GM21717 (cell line): ENCODE data around the gene PTGER3.

ENCODE experiments used
- ATAC-seq: cut with Tn5 transposase; IDR thresholded peaks from one replicate; pipeline ENCODE4 v1.9.1; 2021; ENCODE audit warnings: mild to moderate bottlenecking, moderate library complexity; ENCODE audit not compliant: unreplicated experiment

The PTGER3 gene

GRCh38 chr1:71047635-71048607 lies at the start of gene PTGER3:
TSS of gene PTGER3 (minus strand) at chr1:71047816. CDS start at chr1:71047577, 239 bp downstream.
- no peak for ATAC-seq

GRCh38 chr1:71094913-71095312 lies 47.3 kb upstream of the PTGER3 start:
- ATAC-seq = no peak

GRCh38 chr1:71093938-71094337 lies 46.3 kb upstream of the PTGER3 start:
- no peak for ATAC-seq

GRCh38 chr1:71089536-71090270 lies 42.1 kb upstream of the PTGER3 start:
- no peak for ATAC-seq

GRCh38 chr1:71088645-71089287 lies 41.1 kb upstream of the PTGER3 start:
- ATAC-seq = no peak

- ATAC-seq = no peak
These were observed 40.1 kb upstream of the PTGER3 start for GRCh38 chr1:71087713-71088112.

- ATAC-seq = no peak
These were observed 39.4 kb upstream of the PTGER3 start for GRCh38 chr1:71087060-71087459.

GRCh38 chr1:71086331-71086730 lies 38.7 kb upstream of the PTGER3 start:
- no peak for ATAC-seq

GRCh38 chr1:71083271-71083670 lies 35.7 kb upstream of the PTGER3 start:
- ATAC-seq = no peak

- no peak for ATAC-seq
These were observed 34.1 kb upstream of the PTGER3 start for GRCh38 chr1:71081697-71082080.

GRCh38 chr1:71080739-71081696 lies 33.4 kb upstream of the PTGER3 start, which contains the start of gene ZRANB2:
TSS of gene ZRANB2 (minus strand) at chr1:71081035. CDS start at chr1:71080995, 40 bp downstream.
- peak; percentile 100 for ATAC-seq

GRCh38 chr1:71080230-71080738 lies 32.7 kb upstream of the PTGER3 start:
- ATAC-seq = peak; percentile 20

GRCh38 chr1:71074681-71075080 lies 27.1 kb upstream of the PTGER3 start:
- ATAC-seq = no peak

- no peak for ATAC-seq
These were observed 24.7 kb upstream of the PTGER3 start for GRCh38 chr1:71072273-71072672.

- no peak for ATAC-seq
These were observed 24.1 kb upstream of the PTGER3 start for GRCh38 chr1:71071720-71072119.

GRCh38 chr1:71068325-71069240 lies 21.0 kb upstream of the PTGER3 start:
- ATAC-seq = peak; percentile 88

- no peak for ATAC-seq
These were observed 7.2 kb upstream of the PTGER3 start for GRCh38 chr1:71054791-71055190.

GRCh38 chr1:71054281-71054731 lies 6.7 kb upstream of the PTGER3 start:
- no peak for ATAC-seq

- no peak for ATAC-seq
These were observed 6.1 kb upstream of the PTGER3 start for GRCh38 chr1:71053758-71054157.
